ENCODE data around the gene PAFAH1B2. TPM values are rescaled to one million over a fixed set of nuclear protein-coding genes. Genes with fewer than 3 reads are reported as not detected.

PAFAH1B2 gene
- total and polyA plus RNA-seq, 2 experiments from 2014 or later: 87.5 to 148 TPM

DNA sequence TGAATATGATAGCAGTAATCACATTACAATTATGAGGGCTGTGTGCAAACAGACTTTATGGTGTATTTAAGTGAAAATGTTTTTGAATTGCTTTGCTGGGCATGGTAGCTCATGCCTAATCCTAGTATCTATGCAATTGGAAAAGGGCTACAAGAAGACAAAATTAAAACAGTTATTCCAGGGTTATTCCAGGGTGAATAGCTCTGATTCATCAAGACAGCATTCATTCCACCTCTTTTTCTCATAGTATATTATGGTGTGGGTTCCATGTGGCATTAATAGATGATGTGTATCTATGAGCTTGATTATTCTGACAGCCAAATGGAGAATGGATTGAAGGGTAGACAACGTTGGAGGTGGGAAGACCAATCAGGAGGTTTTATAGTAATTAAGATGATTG lies 22.4 kb downstream of the PAFAH1B2 start (continued):
- TF ChIP-seq, protein P1, sequence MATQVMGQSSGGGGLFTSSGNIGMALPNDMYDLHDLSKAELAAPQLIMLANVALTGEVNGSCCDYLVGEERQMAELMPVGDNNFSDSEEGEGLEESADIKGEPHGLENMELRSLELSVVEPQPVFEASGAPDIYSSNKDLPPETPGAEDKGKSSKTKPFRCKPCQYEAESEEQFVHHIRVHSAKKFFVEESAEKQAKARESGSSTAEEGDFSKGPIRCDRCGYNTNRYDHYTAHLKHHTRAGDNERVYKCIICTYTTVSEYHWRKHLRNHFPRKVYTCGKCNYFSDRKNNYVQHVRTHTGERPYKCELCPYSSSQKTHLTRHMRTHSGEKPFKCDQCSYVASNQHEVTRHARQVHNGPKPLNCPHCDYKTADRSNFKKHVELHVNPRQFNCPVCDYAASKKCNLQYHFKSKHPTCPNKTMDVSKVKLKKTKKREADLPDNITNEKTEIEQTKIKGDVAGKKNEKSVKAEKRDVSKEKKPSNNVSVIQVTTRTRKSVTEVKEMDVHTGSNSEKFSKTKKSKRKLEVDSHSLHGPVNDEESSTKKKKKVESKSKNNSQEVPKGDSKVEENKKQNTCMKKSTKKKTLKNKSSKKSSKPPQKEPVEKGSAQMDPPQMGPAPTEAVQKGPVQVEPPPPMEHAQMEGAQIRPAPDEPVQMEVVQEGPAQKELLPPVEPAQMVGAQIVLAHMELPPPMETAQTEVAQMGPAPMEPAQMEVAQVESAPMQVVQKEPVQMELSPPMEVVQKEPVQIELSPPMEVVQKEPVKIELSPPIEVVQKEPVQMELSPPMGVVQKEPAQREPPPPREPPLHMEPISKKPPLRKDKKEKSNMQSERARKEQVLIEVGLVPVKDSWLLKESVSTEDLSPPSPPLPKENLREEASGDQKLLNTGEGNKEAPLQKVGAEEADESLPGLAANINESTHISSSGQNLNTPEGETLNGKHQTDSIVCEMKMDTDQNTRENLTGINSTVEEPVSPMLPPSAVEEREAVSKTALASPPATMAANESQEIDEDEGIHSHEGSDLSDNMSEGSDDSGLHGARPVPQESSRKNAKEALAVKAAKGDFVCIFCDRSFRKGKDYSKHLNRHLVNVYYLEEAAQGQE (IDR thresholded peaks at IDR 0.05; ENCODE audit: unreplicated experiment): no peak
- TF ChIP-seq POLR2AphosphoS5 (IDR thresholded peaks at IDR 0.05; ENCODE audit: low read depth) (no peak), NANOG (IDR thresholded peaks at IDR 0.05; ENCODE audit: borderline replicate concordance) (no peak), STAT1 (IDR thresholded peaks at IDR 0.05; ENCODE audit: unreplicated experiment) (no peak), EZH2 (IDR thresholded peaks at IDR 0.05; ENCODE audit: low read depth, unreplicated experiment) (no peak)
- TF ChIP-seq, protein P2, sequence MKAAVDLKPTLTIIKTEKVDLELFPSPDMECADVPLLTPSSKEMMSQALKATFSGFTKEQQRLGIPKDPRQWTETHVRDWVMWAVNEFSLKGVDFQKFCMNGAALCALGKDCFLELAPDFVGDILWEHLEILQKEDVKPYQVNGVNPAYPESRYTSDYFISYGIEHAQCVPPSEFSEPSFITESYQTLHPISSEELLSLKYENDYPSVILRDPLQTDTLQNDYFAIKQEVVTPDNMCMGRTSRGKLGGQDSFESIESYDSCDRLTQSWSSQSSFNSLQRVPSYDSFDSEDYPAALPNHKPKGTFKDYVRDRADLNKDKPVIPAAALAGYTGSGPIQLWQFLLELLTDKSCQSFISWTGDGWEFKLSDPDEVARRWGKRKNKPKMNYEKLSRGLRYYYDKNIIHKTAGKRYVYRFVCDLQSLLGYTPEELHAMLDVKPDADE (IDR thresholded peaks at IDR 0.05): no peak

- Histone ChIP-seq H3K9me2 (ENCODE audit: insufficient read depth) (no peaks in the 10 kb centered on the region), H3K4me3 (no peak overlapping the region), H3K36me3 (ENCODE audit: insufficient read depth) (peaks cover 39% of the 10 kb centered on the region), H3K27me3 (ENCODE audit: insufficient read depth) (no peaks in the 10 kb centered on the region), H3F3A (replicated peaks; ENCODE audit: low read depth) (peaks cover 10% of the 10 kb centered on the region; the same call in 1 of the 2 replicates), H3K4me2 (no peak overlapping the region), H3K27ac (ENCODE audit: low read depth) (no peak overlapping the region), H4K20me1 (replicated peaks; ENCODE audit: insufficient read depth) (peaks cover 31% of the 10 kb centered on the region), H2AFZ (no peak overlapping the region), H3K4me1 (ENCODE audit: insufficient read depth) (no peaks in the 10 kb centered on the region), H3K79me2 (replicated peaks; ENCODE audit: insufficient read depth) (peaks cover 15% of the 10 kb centered on the region)
- DNase-seq (ENCODE audit: low spot score) (no peak), ATAC-seq (no peak)
- peaks cover 13% of the 10 kb centered on the region; the same call in 2 of the 3 replicates for H3K4me1 Mint-ChIP-seq
- H3K36me3 Mint-ChIP-seq (ENCODE audit: low read depth): peaks cover 57% of the 10 kb centered on the region
- no peaks in the 10 kb centered on the region for H3K9me3 Mint-ChIP-seq
- TF ChIP-seq STAT1 (IDR thresholded peaks at IDR 0.05; ENCODE audit: unreplicated experiment) (no peak), ZNF114 (CRISPR knock-in tag; IDR thresholded peaks at IDR 0.05) (no peak)
- TF ChIP-seq, protein P3, sequence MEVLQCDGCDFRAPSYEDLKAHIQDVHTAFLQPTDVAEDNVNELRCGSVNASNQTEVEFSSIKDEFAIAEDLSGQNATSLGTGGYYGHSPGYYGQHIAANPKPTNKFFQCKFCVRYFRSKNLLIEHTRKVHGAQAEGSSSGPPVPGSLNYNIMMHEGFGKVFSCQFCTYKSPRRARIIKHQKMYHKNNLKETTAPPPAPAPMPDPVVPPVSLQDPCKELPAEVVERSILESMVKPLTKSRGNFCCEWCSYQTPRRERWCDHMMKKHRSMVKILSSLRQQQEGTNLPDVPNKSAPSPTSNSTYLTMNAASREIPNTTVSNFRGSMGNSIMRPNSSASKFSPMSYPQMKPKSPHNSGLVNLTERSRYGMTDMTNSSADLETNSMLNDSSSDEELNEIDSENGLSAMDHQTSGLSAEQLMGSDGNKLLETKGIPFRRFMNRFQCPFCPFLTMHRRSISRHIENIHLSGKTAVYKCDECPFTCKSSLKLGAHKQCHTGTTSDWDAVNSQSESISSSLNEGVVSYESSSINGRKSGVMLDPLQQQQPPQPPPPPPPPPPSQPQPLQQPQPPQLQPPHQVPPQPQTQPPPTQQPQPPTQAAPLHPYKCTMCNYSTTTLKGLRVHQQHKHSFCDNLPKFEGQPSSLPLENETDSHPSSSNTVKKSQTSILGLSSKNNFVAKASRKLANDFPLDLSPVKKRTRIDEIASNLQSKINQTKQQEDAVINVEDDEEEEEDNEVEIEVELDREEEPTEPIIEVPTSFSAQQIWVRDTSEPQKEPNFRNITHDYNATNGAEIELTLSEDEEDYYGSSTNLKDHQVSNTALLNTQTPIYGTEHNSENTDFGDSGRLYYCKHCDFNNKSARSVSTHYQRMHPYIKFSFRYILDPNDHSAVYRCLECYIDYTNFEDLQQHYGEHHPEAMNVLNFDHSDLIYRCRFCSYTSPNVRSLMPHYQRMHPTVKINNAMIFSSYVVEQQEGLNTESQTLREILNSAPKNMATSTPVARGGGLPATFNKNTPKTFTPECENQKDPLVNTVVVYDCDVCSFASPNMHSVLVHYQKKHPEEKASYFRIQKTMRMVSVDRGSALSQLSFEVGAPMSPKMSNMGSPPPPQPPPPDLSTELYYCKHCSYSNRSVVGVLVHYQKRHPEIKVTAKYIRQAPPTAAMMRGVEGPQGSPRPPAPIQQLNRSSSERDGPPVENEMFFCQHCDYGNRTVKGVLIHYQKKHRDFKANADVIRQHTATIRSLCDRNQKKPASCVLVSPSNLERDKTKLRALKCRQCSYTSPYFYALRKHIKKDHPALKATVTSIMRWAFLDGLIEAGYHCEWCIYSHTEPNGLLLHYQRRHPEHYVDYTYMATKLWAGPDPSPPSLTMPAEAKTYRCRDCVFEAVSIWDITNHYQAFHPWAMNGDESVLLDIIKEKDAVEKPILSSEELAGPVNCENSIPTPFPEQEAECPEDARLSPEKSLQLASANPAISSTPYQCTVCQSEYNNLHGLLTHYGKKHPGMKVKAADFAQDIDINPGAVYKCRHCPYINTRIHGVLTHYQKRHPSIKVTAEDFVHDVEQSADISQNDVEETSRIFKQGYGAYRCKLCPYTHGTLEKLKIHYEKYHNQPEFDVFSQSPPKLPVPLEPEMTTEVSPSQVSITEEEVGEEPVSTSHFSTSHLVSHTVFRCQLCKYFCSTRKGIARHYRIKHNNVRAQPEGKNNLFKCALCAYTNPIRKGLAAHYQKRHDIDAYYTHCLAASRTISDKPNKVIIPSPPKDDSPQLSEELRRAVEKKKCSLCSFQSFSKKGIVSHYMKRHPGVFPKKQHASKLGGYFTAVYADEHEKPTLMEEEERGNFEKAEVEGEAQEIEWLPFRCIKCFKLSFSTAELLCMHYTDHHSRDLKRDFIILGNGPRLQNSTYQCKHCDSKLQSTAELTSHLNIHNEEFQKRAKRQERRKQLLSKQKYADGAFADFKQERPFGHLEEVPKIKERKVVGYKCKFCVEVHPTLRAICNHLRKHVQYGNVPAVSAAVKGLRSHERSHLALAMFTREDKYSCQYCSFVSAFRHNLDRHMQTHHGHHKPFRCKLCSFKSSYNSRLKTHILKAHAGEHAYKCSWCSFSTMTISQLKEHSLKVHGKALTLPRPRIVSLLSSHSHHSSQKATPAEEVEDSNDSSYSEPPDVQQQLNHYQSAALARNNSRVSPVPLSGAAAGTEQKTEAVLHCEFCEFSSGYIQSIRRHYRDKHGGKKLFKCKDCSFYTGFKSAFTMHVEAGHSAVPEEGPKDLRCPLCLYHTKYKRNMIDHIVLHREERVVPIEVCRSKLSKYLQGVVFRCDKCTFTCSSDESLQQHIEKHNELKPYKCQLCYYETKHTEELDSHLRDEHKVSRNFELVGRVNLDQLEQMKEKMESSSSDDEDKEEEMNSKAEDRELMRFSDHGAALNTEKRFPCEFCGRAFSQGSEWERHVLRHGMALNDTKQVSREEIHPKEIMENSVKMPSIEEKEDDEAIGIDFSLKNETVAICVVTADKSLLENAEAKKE (CRISPR knock-in tag; IDR thresholded peaks at IDR 0.05): no peak
- peak overlapping the region; percentile 33; the same call in 1 of the 2 replicates for H3K27ac Mint-ChIP-seq
- no peak overlapping the region for H3K4me3 Mint-ChIP-seq
- no peaks in the 10 kb centered on the region for H3K27me3 Mint-ChIP-seq (ENCODE audit: insufficient read depth, low read depth, poor library complexity)
These were observed 25.6 kb downstream of the PAFAH1B2 start for GRCh38 chr11:117169736-117170135.

Measured in GM23338 (cell line).